Hepatocyte (in vitro differentiated cells): ENCODE results near the gene OPN1MW3.

ENCODE experiments used
- EZH2 ChIP-seq: fragments of 200-600 bp; sonication (generic); IDR thresholded peaks from 2 replicates; pipeline ENCODE4 v1.6.1; 2016; ENCODE audit warnings: antibody characterized with exemption, mild to moderate bottlenecking, borderline replicate concordance
- EZH2phosphoT487 ChIP-seq: fragments of 200-600 bp; sonication (generic); IDR thresholded peaks from one replicate; pipeline ENCODE4 v1.6.1; 2018; ENCODE audit warnings: antibody characterized with exemption, mild to moderate bottlenecking, low read depth, moderate library complexity; ENCODE audit not compliant: unreplicated experiment, severe bottlenecking
- TF ChIP-seq, protein P1 (sequence below): fragments of 200-600 bp; sonication (generic); IDR thresholded peaks from 2 replicates; pipeline ENCODE4 v1.5.1; 2016; ENCODE audit warnings: antibody characterized with exemption, mild to moderate bottlenecking; ENCODE audit not compliant: poor library complexity

GRCh38 chrX:154320406-154320805 is 63.0 kb downstream of the OPN1MW3 start:
- TF ChIP-seq, protein P1, sequence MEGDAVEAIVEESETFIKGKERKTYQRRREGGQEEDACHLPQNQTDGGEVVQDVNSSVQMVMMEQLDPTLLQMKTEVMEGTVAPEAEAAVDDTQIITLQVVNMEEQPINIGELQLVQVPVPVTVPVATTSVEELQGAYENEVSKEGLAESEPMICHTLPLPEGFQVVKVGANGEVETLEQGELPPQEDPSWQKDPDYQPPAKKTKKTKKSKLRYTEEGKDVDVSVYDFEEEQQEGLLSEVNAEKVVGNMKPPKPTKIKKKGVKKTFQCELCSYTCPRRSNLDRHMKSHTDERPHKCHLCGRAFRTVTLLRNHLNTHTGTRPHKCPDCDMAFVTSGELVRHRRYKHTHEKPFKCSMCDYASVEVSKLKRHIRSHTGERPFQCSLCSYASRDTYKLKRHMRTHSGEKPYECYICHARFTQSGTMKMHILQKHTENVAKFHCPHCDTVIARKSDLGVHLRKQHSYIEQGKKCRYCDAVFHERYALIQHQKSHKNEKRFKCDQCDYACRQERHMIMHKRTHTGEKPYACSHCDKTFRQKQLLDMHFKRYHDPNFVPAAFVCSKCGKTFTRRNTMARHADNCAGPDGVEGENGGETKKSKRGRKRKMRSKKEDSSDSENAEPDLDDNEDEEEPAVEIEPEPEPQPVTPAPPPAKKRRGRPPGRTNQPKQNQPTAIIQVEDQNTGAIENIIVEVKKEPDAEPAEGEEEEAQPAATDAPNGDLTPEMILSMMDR = no peak
- TF ChIP-seq EZH2phosphoT487 (no peak), EZH2 (no peak)
